GM12864 (cell line): ENCODE results near the gene TRIM25.

Source experiments
- DNase-seq: peaks from one replicate; pipeline ENCODE4 v3.0.0-alpha.2; 2011; ENCODE audit warnings: low read depth
- H3K4me3 ChIP-seq: 2 replicates; pipeline ENCODE4 v1.5.1; 2011; ENCODE audit warnings: mild to moderate bottlenecking, low read depth, low read length, control low read depth
- TF ChIP-seq, protein P1 (sequence below): IDR thresholded peaks from 2 replicates; pipeline ENCODE4 v1.5.1; 2011; ENCODE audit warnings: low read depth, mild to moderate bottlenecking, moderate library complexity, low read length, control low read depth, inconsistent platforms; ENCODE audit errors: missing control alignments

TRIM25 gene

DNA sequence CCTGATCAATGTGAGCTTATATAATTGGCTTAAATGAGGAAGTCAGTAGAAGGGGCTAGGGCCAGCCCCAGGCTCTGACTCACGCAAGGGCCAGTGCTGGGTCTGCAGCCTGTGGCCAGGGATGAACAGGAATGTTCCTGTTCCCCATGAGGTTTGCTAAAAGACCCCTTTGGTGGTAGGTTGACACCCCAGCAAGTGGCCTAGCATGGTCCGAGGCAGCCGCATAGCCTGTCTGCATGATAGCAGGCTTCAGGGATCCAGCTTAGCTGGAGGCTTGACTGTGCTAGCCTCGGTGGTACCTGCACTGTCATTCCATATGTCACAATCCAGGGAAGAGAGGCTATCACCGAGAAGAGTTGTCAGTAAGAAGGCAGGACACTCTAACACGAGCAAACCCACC is 23.5 kb downstream of the TRIM25 start:
- no peak for DNase-seq
- TF ChIP-seq, protein P1, sequence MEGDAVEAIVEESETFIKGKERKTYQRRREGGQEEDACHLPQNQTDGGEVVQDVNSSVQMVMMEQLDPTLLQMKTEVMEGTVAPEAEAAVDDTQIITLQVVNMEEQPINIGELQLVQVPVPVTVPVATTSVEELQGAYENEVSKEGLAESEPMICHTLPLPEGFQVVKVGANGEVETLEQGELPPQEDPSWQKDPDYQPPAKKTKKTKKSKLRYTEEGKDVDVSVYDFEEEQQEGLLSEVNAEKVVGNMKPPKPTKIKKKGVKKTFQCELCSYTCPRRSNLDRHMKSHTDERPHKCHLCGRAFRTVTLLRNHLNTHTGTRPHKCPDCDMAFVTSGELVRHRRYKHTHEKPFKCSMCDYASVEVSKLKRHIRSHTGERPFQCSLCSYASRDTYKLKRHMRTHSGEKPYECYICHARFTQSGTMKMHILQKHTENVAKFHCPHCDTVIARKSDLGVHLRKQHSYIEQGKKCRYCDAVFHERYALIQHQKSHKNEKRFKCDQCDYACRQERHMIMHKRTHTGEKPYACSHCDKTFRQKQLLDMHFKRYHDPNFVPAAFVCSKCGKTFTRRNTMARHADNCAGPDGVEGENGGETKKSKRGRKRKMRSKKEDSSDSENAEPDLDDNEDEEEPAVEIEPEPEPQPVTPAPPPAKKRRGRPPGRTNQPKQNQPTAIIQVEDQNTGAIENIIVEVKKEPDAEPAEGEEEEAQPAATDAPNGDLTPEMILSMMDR = no peak
- no peak overlapping the region for H3K4me3 ChIP-seq

DNA sequence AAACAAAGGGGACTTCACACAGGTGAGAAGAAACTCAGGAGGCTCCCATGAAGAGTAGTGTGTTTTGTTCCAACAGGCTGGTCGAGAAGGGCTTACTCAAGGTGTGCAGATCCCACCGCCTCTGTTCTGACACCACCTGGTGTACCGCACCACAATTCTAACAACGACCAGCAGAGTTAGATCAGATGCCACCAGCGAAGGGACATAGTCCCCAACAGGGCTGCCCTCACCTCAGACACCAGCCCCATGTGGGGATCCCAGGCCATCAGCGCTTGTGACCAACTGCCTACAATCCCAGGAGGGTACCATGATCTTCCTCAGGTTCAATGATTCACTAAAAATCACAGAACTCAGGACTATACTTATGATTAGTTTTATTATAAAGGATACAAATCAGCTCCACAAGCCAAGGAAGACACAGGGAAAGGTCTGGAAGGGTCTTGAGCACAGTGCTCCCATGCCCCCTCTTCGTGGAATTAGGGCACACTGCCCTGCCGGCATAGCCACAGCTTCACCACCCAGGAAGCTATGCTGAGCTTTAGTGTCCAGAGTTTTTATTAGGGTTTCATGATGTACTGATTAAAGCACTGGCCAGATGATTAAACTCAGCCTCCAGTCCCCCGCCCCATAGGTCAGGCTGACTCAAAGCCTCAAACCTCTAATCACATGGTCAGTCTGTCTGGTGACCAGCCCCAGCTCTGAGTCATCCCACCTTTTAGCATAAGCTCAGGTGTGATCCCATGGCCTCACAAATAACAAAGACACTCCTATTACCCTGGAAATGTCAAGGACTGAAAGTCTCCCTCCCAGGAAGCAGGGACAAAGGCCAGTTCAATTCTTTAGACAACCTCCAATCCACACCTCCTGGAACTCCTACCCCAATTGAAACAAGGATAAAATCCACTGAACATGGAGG is 26.0 kb downstream of the TRIM25 start:
- TF ChIP-seq, protein P1 = no peak
- H3K4me3 ChIP-seq = no peak overlapping the region
- DNase-seq = no peak

DNA sequence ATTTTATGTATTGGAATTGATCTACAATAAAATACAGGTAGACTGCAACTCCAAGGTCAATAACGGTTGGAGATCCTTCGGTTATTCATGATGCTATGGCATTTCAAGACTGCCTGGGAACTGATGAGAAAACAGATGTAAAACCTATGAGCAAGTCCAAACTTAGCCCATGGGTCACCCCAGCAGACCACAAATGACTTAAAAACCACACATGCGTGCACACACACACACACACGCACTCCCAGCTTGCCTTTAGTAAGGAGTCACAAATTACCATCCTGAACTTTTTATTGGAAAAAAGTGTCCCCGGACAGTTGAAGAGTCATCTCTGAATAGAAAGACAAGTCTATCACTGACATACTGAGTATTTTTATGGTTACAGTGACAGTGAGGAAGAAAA is 26.7 kb downstream of the TRIM25 start:
- no peak overlapping the region for H3K4me3 ChIP-seq
- TF ChIP-seq, protein P1 = no peak
- no peak for DNase-seq

DNA sequence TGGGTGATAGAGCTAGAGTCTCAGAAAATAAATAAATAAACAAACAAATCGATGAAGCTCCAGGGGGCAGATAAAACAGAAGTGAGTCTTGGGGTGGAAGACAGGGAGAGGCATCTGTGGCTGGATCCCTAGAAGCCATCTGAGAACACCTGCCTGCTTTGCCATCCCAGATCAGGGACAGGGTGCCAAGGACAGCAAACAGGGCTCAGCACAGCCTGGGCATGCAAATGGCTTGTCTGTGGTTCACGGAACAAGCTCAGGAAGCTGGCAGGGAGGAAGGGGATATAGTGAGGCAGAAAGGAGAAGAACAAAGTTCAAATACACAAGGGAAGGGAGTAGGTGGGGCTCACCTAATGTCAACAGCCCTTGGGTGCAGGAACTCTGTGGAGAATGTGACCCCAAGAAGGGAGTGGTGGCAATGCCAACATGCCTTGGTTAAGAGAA is 27.5 kb downstream of the TRIM25 start:
- DNase-seq = no peak
- TF ChIP-seq, protein P1 = no peak
- H3K4me3 ChIP-seq = no peak overlapping the region

DNA sequence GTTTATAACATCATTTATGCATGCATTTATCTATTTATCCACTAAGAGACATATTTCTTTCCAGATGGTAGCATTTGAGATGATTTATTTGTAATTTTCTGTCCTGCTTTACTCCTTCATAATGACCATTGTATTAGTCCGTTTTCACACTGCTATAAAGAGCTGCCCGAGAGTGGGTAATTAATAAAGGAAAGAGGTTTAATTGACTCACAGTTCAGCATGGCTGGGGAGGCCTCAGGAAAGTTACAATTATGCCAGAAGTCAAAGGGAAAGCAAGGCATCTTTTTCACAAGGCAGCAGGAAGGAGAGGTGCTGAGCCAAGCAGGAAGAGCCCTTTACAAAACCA is 28.6 kb downstream of the TRIM25 start:
- TF ChIP-seq, protein P1 = no peak
- no peak for DNase-seq
- no peak overlapping the region for H3K4me3 ChIP-seq

DNA sequence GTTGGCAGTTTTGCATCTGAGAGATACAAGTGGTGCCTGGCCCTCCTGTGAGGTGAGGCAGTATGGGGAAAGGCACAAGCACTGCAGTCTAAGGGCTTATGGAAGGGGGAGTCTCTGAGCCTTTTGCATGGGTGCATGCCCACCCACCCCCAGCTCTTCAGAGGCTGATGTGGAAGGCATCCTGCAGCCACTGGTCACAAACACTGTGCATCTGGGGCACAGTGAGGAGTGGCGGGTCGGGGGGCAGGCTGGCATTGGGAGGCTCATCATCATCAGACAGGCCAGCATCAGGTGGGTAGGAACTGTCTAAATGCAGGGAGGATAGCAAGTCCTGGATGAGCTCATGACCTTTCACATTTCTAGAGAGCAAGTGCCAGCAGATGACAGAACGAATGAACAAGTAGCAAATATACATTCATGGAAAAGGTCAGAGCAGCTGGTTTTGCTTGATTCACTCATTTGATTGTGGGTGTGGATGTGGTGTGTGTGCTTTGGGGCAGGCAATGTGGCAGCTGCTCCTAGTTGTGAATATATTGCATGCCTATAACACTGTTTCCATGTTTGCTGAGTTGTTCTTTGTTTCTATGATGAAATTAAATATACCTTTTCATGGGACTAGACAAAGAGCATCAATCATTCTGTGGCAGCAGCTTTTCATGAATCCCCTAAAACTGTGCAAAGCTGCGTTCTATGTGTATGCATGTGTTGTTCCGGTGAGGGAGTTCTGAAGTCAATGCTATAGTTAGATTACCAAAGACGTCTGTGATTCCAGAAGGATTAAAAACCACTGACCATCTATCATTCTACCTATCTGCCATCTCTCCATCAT is 29.2 kb downstream of the TRIM25 start:
- TF ChIP-seq, protein P1 = no peak
- DNase-seq = no peak
- H3K4me3 ChIP-seq = no peak overlapping the region
